Inflammatory macrophage treated with lipopolysaccharide for 1 hour (primary cell): ENCODE measurements around the gene IRF8.

Experiments
- DNase-seq, 2 donors: peaks; one replicate each; pipeline ENCODE4 v3.0.0-alpha.2; 2020 to 2022

Gene IRF8

GRCh38 chr16:85915125-85915845 lies 16.3 kb downstream of the IRF8 start:
- peak in 1 of 2 donors; percentile 81 for DNase-seq

- DNase-seq, result peak; percentile 86 to 92
Measured at GRCh38 chr16:85916141-85916890, 17.4 kb downstream of the IRF8 start.

GRCh38 chr16:85917012-85917411 lies 18.1 kb downstream of the IRF8 start:
- no peak for DNase-seq

- DNase-seq, result no peak
Measured at GRCh38 chr16:85917959-85918358, 19.0 kb downstream of the IRF8 start.

GRCh38 chr16:85918436-85918835 lies 19.5 kb downstream of the IRF8 start:
- DNase-seq, result no peak

- DNase-seq, result no peak
Measured at GRCh38 chr16:85919271-85920267, 20.6 kb downstream of the IRF8 start.

GRCh38 chr16:85921026-85921425 lies 22.1 kb downstream of the IRF8 start:
- no peak for DNase-seq

GRCh38 chr16:85923153-85924021 lies 24.4 kb downstream of the IRF8 start:
- DNase-seq, result peak; percentile 49 to 55

- peak; percentile 60 to 67 for DNase-seq
Measured at GRCh38 chr16:85924675-85925074, 25.7 kb downstream of the IRF8 start.

- no peak for DNase-seq
Measured at GRCh38 chr16:85926370-85926769, 27.4 kb downstream of the IRF8 start.

- DNase-seq, result no peak
Measured at GRCh38 chr16:85927371-85927770, 28.4 kb downstream of the IRF8 start.

- DNase-seq, result no peak
Measured at GRCh38 chr16:85927959-85928358, 29.0 kb downstream of the IRF8 start.

- DNase-seq, result peak; percentile 58 to 66
Measured at GRCh38 chr16:85928401-85928820, 29.4 kb downstream of the IRF8 start.

- DNase-seq, result no peak
Measured at GRCh38 chr16:85929259-85929721, 30.3 kb downstream of the IRF8 start.

- no peak for DNase-seq
Measured at GRCh38 chr16:85930301-85930700, 31.3 kb downstream of the IRF8 start.

GRCh38 chr16:85931596-85932402 lies 32.8 kb downstream of the IRF8 start:
- DNase-seq, result no peak

- no peak for DNase-seq
Measured at GRCh38 chr16:85934210-85934609, 35.2 kb downstream of the IRF8 start.

GRCh38 chr16:85935391-85935973 lies 36.5 kb downstream of the IRF8 start:
- DNase-seq, result no peak

GRCh38 chr16:85935974-85936760 lies 37.2 kb downstream of the IRF8 start:
- peak; percentile 66 to 67 for DNase-seq

GRCh38 chr16:85936816-85937215 lies 37.9 kb downstream of the IRF8 start:
- no peak for DNase-seq
